Activated CD4-positive, alpha-beta T cell treated with anti-CD3 and anti-CD28 coated beads, Interleukin-2, amount 50 U/mL, for 1 hour (primary cell): ENCODE measurements around the gene VDR.

Source experiments
- DNase-seq: peaks from one replicate; pipeline ENCODE4 v3.0.0-alpha.2; 2020

VDR gene

DNA sequence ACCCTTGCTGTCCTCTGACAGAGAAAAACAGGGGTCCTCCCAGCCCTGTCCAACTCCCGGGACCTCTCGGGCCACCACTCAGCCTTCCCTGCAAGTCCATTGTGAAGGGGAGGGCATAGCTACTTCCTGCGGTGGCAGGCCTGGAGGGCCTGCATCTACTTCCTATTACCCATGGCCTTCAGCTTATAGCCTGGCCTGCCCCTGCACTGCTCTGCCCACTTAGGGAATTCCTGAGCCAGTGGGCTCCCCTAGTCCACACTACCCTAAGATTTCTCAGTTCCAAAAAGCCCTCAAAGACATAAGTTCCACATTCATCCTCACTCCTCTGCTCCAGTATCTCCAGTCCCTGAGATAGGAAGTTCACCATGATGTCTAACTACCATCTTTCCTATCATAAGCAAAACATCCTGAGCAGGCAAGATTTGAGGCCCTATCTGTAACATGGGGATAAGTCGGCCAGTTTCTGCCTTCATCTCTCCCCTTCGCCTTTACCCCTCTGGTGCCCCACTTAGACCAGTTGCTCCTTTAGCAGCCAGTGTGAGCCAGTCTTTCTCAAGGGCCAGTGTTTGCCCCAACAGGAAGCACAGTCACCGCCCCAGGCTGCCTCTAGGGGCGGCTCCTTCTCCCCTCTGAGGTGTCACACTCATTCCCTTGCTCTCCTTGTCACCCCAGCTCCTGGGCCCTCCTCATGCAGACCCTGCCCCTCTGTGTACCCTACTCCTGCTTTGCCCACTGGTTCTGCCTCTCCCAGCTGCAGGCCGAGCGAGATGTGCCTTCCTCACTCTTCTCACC is 96.0 kb downstream of the VDR start:
- DNase-seq, result peak; percentile 31

- DNase-seq, result peak; percentile 73
Observed at GRCh38 chr12:47808050-47808449, 96.7 kb downstream of the VDR start.

DNA sequence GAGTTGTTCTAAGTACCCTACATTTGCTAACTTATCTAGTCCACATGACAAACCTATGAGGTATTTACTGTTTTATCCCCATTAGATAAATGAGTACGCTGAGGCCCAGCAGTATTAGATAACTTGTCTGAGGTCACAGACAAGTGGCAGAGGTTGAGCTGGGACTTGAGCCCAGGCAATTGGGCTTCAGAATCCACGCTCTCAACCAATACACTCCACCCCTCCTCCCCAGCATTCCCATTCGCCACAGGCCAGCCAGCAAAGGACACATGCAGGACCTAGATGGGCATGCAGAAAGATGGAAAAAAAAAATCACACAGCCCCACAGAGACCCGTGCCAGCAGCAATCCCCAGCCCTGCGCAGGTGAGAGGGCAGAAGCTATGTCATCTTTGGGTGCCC is 97.5 kb downstream of the VDR start:
- no peak for DNase-seq

DNA sequence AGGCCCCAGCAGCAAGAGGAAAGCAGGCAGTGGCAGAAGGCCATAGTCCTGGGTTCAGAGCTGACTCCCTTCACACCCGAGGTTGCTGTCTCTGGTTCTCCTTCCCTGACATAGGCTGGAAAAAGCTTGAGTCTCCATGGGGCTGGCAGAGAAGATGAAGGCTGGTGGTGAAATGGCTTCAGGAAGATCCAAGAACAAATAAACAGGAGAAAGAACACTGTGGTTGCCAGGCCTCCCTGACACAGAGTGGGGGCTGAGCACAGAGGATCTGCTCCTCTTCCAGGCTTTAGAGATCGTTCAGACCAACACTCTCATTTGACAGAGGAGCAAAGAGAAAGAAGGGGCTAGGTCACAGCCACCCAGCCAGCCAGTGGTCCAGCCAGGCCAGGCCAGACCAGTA is 99.4 kb downstream of the VDR start:
- no peak for DNase-seq

DNA sequence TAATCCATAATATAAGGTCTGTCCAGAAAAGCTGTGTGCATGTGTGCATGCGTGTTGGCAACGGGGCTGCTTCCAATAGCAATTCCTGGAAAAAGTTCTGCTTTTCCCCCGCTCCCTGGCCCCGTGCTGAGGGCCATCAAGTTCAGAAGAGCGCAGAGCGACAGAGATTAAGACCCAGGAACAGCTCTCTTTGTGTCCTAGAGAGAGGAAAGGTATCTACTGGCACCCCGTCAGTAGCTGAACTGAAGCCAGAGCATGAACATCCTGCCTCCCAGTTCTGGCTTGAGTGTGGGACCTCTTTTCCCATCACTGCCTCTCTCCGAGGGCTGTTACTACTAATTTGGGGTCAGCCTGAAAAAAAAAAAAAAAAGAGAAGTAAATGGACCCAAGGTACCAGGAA is 100.6 kb downstream of the VDR start:
- no peak for DNase-seq

- no peak for DNase-seq
Observed at GRCh38 chr12:47803191-47803875, 101.5 kb downstream of the VDR start.

DNA sequence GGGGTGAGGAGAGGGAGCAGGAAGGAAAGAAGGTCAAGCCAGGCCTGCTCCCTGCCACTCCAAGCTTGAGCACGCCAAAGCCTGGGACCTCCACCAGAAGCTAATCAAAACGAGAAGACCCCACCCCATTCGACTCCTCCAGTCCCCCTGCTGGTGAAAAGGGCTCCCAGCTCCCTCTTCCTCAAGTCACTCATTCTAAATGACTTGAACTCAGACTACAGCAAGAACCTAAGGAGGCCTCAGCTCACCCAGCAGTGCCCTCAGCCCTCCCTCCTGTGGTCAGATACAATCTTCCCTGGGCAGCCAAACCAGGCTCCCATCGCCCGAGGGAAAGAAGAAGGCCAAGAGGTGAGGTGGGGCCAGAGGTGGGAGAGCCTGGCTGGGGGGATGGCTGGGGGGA is 102.5 kb downstream of the VDR start:
- DNase-seq, result no peak

DNA sequence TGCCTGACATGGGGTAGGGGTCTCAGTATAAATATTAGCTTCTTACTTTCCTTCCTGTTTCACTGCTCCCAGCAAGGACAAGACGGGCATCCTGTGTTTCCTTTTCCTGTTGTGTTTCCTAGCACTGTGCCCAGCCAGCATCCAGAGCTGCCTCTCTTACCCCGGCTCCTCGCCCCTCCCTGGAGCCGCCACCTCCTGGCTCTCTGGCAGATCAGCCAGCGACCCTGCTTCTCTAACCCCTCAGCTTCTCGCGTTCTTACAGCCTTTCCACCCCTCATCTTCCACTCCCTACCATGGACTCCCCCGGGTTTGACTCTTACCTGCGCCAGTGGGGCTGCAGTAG is 102.9 kb downstream of the VDR start:
- DNase-seq, result no peak

- DNase-seq, result no peak
Observed at GRCh38 chr12:47801170-47801903, 103.5 kb downstream of the VDR start.

GRCh38 chr12:47800582-47800981 is 104.2 kb downstream of the VDR start:
- DNase-seq, result no peak

- DNase-seq, result no peak
Observed at GRCh38 chr12:47799357-47799955, 105.3 kb downstream of the VDR start.

DNA sequence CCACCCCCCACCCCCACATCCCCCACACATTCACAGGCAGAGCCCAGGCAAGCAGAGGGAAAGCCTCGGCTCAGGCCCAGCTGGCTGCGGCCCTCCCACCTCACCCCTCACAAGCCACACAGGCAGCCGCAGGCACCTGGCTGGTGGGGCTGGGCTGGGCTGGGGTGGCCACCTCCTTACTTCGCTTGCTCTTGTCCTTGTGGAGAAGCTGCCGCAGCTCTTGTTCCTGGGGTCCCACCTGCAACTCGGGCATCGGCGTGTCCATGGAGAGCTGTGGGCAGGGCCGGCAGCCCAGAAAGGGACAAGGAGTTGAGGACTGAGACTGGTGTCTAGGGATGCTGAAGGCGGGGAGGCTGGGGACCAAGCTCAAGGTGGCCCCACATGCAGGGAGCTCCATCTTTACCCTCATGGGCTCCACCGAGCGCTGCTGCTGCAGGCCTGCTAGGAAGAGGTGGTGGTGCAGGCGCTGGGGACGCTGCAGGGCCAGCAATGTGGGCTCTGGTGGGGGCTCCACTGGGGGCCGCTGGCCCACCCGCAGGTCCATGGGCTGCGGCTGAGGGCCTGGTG is 106.3 kb downstream of the VDR start:
- no peak for DNase-seq

DNA sequence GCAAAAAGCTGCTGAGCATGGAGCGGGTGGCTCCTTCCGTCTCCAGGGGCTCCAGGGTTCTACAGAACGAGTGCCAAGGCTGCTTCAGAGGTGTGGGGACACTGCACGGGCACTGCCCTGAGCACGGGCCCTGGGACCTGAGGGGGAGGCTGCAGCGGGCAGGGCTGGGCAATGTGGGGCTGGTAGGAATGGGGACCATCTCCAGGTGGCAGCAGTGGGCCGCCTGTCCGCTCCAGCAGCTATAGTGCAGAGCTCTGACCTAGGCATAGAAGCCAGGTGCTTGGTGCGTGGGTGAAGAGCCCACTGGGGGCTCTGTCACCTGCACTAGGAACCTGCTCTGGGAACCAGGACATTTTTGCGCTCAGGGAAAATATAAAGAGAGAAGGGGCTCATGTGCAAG is 107.4 kb downstream of the VDR start:
- peak; percentile 28 for DNase-seq

- no peak for DNase-seq
Observed at GRCh38 chr12:47795814-47796411, 108.9 kb downstream of the VDR start.

- no peak for DNase-seq
Observed at GRCh38 chr12:47795121-47795813, 109.5 kb downstream of the VDR start.

GRCh38 chr12:47794679-47795078 is 110.1 kb downstream of the VDR start:
- no peak for DNase-seq

GRCh38 chr12:47793015-47793681 is 111.6 kb downstream of the VDR start:
- no peak for DNase-seq

DNA sequence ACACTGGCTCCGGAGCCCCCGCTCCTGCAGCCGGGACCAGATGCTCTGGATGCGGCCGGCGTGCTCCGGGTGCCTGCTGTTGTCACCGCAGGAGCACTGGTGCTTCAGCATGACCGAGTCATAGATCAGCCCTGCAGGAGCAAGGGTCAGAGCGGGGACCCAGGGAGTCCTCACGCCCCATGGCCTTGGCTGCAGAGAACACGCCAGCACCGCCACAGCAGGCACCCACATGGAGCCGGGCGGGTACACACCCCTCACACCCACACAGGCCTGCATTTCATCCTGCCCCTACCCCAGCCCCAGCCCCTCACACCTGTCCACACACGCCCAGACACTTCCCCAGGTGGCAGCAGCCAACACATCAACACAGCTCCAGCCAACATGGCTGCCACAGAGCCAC is 112.9 kb downstream of the VDR start:
- DNase-seq, result no peak
